MM.1S (cell line): ENCODE results near the gene HS2ST1.

Experiments
- CTCF ChIP-seq: fragments of 300-600 bp; sonication (generic); IDR thresholded peaks from 2 replicates; pipeline ENCODE4 v1.5.1; 2016; ENCODE audit warnings: antibody characterized with exemption, low read length, mixed read lengths
- EZH2 ChIP-seq: fragments of 300-600 bp; sonication (generic); optimal IDR thresholded peaks from 2 replicates; pipeline ENCODE3; 2017; ENCODE audit warnings: low read depth, mild to moderate bottlenecking, antibody characterized with exemption, low read length, mixed read lengths

GRCh38 chr1:87143413-87144135 is 229.1 kb downstream of the HS2ST1 start:
- TF ChIP-seq CTCF (no peak), EZH2 (no peak)
